ENCODE results near the gene ZHX3. TPM values are rescaled to one million over a fixed set of nuclear protein-coding genes. Genes with fewer than 3 reads are reported as not detected.

The ZHX3 gene
- total RNA-seq, 1 donor from 2014 or later, result 34.6 TPM

- no peaks in the 10 kb centered on the region for H3K9me3 ChIP-seq (replicated peaks)
Measured at GRCh38 chr20:41356951-41357350, 39.4 kb upstream of the ZHX3 start.

GRCh38 chr20:41355598-41356203 lies 38.2 kb upstream of the ZHX3 start:
- H3K27ac ChIP-seq (replicated peaks), result peak overlapping the region; percentile 27
- no peaks in the 10 kb centered on the region for H3K9me3 ChIP-seq (replicated peaks)
- no peak for TF ChIP-seq CTCF (IDR thresholded peaks at IDR 0.05; ENCODE audit: borderline replicate concordance)
- no peaks in the 10 kb centered on the region for H3K27me3 ChIP-seq (ENCODE audit: low read depth)
- peaks cover 35% of the 10 kb centered on the region for H3K4me1 ChIP-seq
- peaks cover 57% of the 10 kb centered on the region for H3K36me3 ChIP-seq
- intact Hi-C loops (cut with micrococcal nuclease), result no loop called here
- H3K4me3 ChIP-seq, result no peak overlapping the region
- no peak for DNase-seq

More at GRCh38 chr20:41356951-41357350, 39.4 kb upstream of the ZHX3 start:
- Histone ChIP-seq H3K27ac (replicated peaks) (peak overlapping the region; percentile 6), H3K27me3 (ENCODE audit: low read depth) (no peaks in the 10 kb centered on the region), H3K4me1 (peaks cover 47% of the 10 kb centered on the region), H3K36me3 (peaks cover 46% of the 10 kb centered on the region), H3K4me3 (no peak overlapping the region)
- TF ChIP-seq CTCF (IDR thresholded peaks at IDR 0.05; ENCODE audit: borderline replicate concordance), result no peak
- no peak for DNase-seq
- intact Hi-C loops (cut with micrococcal nuclease), result no loop called here

- intact Hi-C loops (cut with micrococcal nuclease), result no loop called here
- peaks cover 62% of the 10 kb centered on the region for H3K36me3 ChIP-seq
Measured at GRCh38 chr20:41355192-41355591, 37.7 kb upstream of the ZHX3 start.

GRCh38 chr20:41353530-41353929 lies 36.0 kb upstream of the ZHX3 start:
- no peaks in the 10 kb centered on the region for H3K9me3 ChIP-seq (replicated peaks)
- no peak overlapping the region for H3K4me3 ChIP-seq
- no peak for DNase-seq
- H3K4me1 ChIP-seq, result peaks cover 15% of the 10 kb centered on the region
- TF ChIP-seq CTCF (IDR thresholded peaks at IDR 0.05; ENCODE audit: borderline replicate concordance), result no peak
- no peak overlapping the region for H3K27ac ChIP-seq (replicated peaks)
- peaks cover 79% of the 10 kb centered on the region for H3K36me3 ChIP-seq
- H3K27me3 ChIP-seq (ENCODE audit: low read depth), result no peaks in the 10 kb centered on the region
- intact Hi-C loops (cut with micrococcal nuclease), result no loop called here

More at GRCh38 chr20:41355192-41355591, 37.7 kb upstream of the ZHX3 start:
- Histone ChIP-seq H3K9me3 (replicated peaks) (no peaks in the 10 kb centered on the region), H3K27me3 (ENCODE audit: low read depth) (no peaks in the 10 kb centered on the region), H3K4me1 (peaks cover 30% of the 10 kb centered on the region), H3K4me3 (no peak overlapping the region), H3K27ac (replicated peaks) (no peak overlapping the region)
- DNase-seq, result no peak
- no peak for TF ChIP-seq CTCF (IDR thresholded peaks at IDR 0.05; ENCODE audit: borderline replicate concordance)

- intact Hi-C loops (cut with micrococcal nuclease), result no loop called here
- no peak for DNase-seq
- no peaks in the 10 kb centered on the region for H3K9me3 ChIP-seq (replicated peaks)
- H3K4me1 ChIP-seq, result peaks cover 9% of the 10 kb centered on the region
- no peak overlapping the region for H3K4me3 ChIP-seq
- TF ChIP-seq CTCF (IDR thresholded peaks at IDR 0.05; ENCODE audit: borderline replicate concordance), result no peak
- H3K27me3 ChIP-seq (ENCODE audit: low read depth), result no peaks in the 10 kb centered on the region
- no peak overlapping the region for H3K27ac ChIP-seq (replicated peaks)
- H3K36me3 ChIP-seq, result peaks cover 80% of the 10 kb centered on the region
Measured at GRCh38 chr20:41352666-41353065, 35.1 kb upstream of the ZHX3 start.

Data from left ventricle myocardium inferior (tissue), 1 donor.